Lower lobe of right lung (tissue), 2 donors: ENCODE measurements around the gene CMKLR1. TPM values are rescaled to one million over a fixed set of nuclear protein-coding genes. Genes with fewer than 3 reads are reported as not detected.

ENCODE experiments used
- ATAC-seq, 2 donors: fragments of 200-7000 bp; cut with Tn5 transposase; one replicate each; pipeline ENCODE4 v1.9.1; 2020 to 2022; ENCODE audit warnings: mild to moderate bottlenecking in 2 of 2, moderate library complexity in 2 of 2
- DNase-seq: peaks from one replicate; pipeline ENCODE4 v3.0.0-alpha.2; 2020
- H3K27ac ChIP-seq: fragments of 200-600 bp; one replicate; pipeline ENCODE4 v1.8.0; 2022
- H3K27me3 ChIP-seq: fragments of 200-600 bp; one replicate; pipeline ENCODE4 v1.8.0; 2022; ENCODE audit warnings: low read depth
- H3K36me3 ChIP-seq: fragments of 200-600 bp; one replicate; pipeline ENCODE4 v1.8.0; 2022; ENCODE audit warnings: mild to moderate bottlenecking
- H3K4me1 ChIP-seq: fragments of 200-600 bp; one replicate; pipeline ENCODE4 v1.8.0; 2022
- H3K4me3 ChIP-seq: fragments of 200-600 bp; one replicate; pipeline ENCODE4 v1.8.0; 2022; ENCODE audit warnings: mild to moderate bottlenecking
- H3K9me3 ChIP-seq: fragments of 200-600 bp; one replicate; pipeline ENCODE4 v1.8.0; 2022
- intact Hi-C: fragments of 100-400 bp; cut with DNase I; formaldehyde crosslinking; loops from one replicate; pipeline ENCODE4 v1.11.0; 2022
- total RNA-seq: library from RNA; stranded (reverse); fragmentation: NEBNext Ultra II Directional; extraction: Animal tissue kit (Norgen Biotek cat#: 25700); gene quantifications from one replicate; pipeline ENCODE4 v1.2.1, GENCODE V29; 2021
- TF ChIP-seq, protein P1 (sequence below): fragments of 200-600 bp; IDR thresholded peaks from one replicate; pipeline ENCODE4 v1.8.0; 2022; ENCODE audit warnings: antibody characterized with exemption, mild to moderate bottlenecking
- donor health status: DM: no; HTN: yes; CAD: no; lungs with severe emphysema.

The CMKLR1 gene
- total RNA-seq, 1 donor from 2014 or later = 25.6 TPM

DNA sequence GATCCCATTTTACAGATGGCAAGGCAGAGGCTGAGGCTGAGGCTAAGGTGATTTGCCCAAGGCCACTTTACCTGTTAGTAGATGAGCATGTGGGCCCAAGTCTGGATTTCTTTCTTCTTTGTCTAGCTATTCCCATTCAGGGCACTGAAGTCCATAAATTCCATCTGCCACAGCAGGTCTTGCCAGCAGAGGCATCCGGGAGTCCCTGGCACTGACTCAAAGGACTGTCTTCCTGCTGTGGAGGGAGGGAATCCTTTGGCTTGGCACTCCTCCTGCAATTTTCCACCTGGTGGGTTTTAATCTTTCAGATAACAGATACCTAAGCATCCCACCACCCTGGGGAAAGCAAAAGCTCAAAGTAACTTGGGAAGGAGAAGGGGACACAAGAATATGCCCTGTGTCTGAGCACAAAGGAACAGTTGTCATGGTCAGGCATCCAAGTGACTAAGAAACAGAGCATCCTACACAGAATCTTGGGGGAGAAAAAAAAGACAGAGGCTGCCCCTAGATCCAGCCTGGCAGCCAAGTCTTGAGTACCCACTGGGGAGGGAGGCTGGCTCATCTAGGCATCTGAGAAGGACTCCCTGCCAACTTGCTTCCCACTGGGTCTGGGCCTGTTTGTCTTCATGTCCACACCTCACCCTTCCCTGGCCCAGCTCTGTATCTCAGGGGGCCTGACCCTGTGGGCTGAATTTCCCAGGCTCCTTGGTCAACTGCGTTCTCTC, 35.6 kb upstream of the CMKLR1 start:
- intact Hi-C loops = no loop called here
- DNase-seq (no peak), ATAC-seq (no peak)
- Histone ChIP-seq H3K36me3 (no peaks in the 10 kb centered on the region), H3K4me3 (no peak overlapping the region), H3K4me1 (no peaks in the 10 kb centered on the region), H3K9me3 (peaks cover 22% of the 10 kb centered on the region), H3K27me3 (no peaks in the 10 kb centered on the region), H3K27ac (no peak overlapping the region)
- TF ChIP-seq, protein P1, sequence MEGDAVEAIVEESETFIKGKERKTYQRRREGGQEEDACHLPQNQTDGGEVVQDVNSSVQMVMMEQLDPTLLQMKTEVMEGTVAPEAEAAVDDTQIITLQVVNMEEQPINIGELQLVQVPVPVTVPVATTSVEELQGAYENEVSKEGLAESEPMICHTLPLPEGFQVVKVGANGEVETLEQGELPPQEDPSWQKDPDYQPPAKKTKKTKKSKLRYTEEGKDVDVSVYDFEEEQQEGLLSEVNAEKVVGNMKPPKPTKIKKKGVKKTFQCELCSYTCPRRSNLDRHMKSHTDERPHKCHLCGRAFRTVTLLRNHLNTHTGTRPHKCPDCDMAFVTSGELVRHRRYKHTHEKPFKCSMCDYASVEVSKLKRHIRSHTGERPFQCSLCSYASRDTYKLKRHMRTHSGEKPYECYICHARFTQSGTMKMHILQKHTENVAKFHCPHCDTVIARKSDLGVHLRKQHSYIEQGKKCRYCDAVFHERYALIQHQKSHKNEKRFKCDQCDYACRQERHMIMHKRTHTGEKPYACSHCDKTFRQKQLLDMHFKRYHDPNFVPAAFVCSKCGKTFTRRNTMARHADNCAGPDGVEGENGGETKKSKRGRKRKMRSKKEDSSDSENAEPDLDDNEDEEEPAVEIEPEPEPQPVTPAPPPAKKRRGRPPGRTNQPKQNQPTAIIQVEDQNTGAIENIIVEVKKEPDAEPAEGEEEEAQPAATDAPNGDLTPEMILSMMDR = no peak

DNA sequence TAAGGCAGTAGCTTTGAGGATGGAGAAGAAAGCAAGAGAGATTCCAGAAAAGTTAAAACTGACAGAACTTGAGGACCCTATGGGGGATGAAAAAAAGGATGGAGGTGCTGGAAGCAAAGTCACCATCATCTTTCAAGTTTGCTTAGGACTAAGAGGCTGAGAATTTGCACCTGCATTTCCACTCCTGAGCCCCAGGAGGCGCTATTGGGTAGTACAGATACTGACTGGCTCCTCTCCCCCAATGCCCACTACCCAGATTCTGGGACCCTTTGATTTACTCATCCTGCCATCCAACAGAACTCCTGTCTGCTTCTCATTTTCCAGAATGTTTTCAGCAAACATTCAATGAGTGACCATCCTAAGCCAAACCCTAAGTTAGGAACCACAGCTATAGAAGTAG, 34.0 kb upstream of the CMKLR1 start:
- no peaks in the 10 kb centered on the region for H3K36me3 ChIP-seq
- no peak overlapping the region for H3K4me3 ChIP-seq
- TF ChIP-seq, protein P1 = no peak
- intact Hi-C loops = no loop called here
- peaks cover 22% of the 10 kb centered on the region for H3K9me3 ChIP-seq
- no peak overlapping the region for H3K27ac ChIP-seq
- ATAC-seq (no peak), DNase-seq (no peak)
- no peaks in the 10 kb centered on the region for H3K27me3 ChIP-seq
- H3K4me1 ChIP-seq = no peaks in the 10 kb centered on the region

DNA sequence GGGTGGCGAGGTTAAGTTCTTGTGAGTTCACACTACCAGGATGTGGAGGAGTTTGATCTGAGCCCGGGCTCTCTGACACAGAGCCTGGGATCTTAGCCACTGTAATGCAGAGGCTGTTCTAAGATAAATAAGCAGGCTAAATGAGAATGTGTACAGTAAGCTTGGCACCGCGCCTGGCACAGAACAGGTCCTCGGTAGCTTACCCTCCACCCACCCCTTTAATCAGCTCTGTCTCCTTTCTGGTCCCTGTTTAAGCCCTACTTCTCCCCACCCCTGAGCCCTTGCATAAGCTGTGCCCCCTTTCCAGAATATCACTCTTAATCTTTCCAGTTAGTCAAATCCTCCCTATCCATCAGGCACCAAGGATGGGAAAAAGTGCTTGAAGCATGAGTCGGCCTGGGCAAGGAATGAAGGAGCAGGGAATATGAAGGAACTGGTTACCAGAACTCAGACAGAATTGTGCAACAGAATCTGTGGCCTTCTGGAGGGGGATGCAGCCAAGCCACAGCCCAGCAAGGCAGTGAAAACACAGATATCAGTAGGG, 32.8 kb upstream of the CMKLR1 start:
- ATAC-seq (peak in 1 of 2 donors; percentile 41), DNase-seq (no peak)
- peaks cover 22% of the 10 kb centered on the region for H3K9me3 ChIP-seq
- intact Hi-C loops = no loop called here
- no peaks in the 10 kb centered on the region for H3K4me1 ChIP-seq
- H3K4me3 ChIP-seq = no peak overlapping the region
- TF ChIP-seq, protein P1 = no peak
- no peaks in the 10 kb centered on the region for H3K27me3 ChIP-seq
- no peak overlapping the region for H3K27ac ChIP-seq
- no peaks in the 10 kb centered on the region for H3K36me3 ChIP-seq

DNA sequence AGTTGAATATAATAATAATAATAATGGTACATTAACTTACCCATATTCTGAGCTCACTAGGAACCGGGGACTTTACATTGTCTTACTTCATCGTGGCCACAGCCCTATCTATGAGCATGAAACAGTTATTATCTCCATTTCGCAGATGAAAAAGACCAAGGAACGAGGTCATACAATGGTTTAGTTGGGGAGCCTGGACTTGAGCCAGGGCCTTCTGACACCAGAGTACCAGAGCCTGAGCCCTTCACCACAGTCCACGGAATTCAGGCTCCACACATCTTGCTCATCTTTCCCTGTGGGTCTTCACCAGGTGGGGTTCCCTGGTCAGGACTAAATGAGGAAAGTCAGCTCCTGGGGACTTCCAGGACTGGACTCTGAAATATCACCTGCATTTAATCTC, 31.3 kb upstream of the CMKLR1 start:
- no peaks in the 10 kb centered on the region for H3K36me3 ChIP-seq
- H3K4me3 ChIP-seq = no peak overlapping the region
- peaks cover 15% of the 10 kb centered on the region for H3K9me3 ChIP-seq
- ATAC-seq (no peak), DNase-seq (no peak)
- H3K4me1 ChIP-seq = no peaks in the 10 kb centered on the region
- H3K27ac ChIP-seq = no peak overlapping the region
- TF ChIP-seq, protein P1 = no peak
- no peaks in the 10 kb centered on the region for H3K27me3 ChIP-seq
- intact Hi-C loops = no loop called here

DNA sequence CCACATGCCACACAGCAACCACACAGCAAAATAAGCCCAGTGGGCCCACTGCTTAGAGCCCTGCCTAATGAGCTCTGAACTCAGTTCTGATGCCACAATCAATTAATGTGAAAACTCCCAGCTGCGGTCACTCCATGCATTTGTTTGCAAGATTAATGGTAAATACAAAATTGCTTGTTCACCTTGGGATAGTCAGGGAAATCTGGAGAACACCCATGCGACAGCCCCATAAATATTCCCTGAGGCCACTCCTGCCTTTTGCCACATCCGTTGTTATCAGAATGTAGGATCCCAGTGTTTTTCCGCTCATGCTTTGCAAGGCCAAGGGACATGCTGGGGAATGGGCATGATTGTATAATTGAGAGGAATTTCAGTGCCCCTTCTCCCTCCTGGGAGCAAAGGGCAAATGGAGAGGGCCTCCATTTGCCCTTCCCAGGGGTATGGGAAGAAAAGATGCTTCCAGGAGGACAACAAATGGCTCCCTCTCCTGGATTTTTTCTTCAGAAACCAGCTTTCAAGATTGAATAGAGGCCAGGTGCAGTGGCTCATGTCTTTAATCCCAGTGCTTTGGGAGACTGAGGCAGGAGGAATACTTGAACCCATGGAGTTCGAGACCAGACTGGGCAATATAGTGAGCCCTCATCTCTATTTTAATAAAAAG, 30.8 kb upstream of the CMKLR1 start:
- DNase-seq (no peak), ATAC-seq (no peak)
- Histone ChIP-seq H3K9me3 (peaks cover 15% of the 10 kb centered on the region), H3K4me1 (no peaks in the 10 kb centered on the region), H3K4me3 (no peak overlapping the region), H3K27me3 (no peaks in the 10 kb centered on the region), H3K36me3 (no peaks in the 10 kb centered on the region), H3K27ac (no peak overlapping the region)
- TF ChIP-seq, protein P1 = no peak
- intact Hi-C loops = no loop called here
